Epithelial cell of umbilical artery (primary cell): Measurements from ENCODE around the gene ZC2HC1C. TPM values are rescaled to one million over a fixed set of nuclear protein-coding genes. Genes with fewer than 3 reads are reported as not detected.

Source experiments
- total RNA-seq: library from RNA; depleted of rRNA; stranded (reverse); fragments of >200 nt; gene quantifications from 2 replicates; pipeline ENCODE4 v1.2.3, GENCODE V29; 2014

Gene ZC2HC1C
- total RNA-seq, result 1.3 and 3.6 TPM in 2 replicates

GRCh38 chr14:75069121-75069810 is at the start of gene ZC2HC1C:
ZC2HC1C (plus strand) TSS chr14:75069641; CDS start chr14:75070574, 933 bp downstream.

DNA sequence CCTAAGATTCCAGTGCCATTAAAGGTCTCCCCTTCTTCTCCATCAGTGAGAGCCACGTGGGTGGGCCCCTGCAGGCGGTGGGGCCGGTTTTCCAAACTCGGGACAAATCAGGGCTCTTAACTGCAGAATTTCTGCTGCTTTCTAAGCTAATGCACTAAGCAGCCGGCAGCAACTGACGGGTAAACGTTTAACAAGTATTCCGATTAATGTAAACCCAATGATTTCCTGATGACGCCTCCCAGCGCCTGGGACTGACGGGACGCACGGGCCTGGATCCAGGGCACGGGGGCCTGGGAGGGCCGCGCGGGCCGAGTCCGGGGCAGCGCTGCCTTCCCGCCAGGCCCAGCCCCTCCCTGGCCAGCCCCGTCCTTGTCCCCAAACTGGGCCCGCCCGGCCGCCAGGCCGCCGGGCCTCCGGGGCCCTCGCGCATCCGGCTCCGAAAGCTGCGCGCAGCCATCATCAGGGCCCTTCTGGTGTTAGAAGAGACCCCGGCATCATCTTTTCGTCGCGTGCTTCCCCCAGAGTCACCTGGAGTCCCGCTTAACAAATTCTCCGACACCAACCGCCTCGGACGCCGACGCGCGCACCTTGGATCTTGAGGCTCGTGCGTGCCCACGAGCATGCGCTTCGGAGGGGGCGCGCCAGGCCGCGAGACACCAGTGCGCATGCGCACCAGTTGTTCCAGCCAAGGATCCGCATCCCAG is 18.4 kb upstream of the ZC2HC1C start, which contains the start of gene MLH3:
Gene MLH3, minus strand, starts transcription at position 616 of the 704 bp plus-strand sequence. CDS start 1,812 bp downstream, outside the sequence.

GRCh38 chr14:75063491-75064204 is 5.8 kb upstream of the ZC2HC1C start, which contains the start of gene ACYP1:
ACYP1 (minus strand) TSS chr14:75064024; CDS start chr14:75063553, 471 bp downstream.

DNA sequence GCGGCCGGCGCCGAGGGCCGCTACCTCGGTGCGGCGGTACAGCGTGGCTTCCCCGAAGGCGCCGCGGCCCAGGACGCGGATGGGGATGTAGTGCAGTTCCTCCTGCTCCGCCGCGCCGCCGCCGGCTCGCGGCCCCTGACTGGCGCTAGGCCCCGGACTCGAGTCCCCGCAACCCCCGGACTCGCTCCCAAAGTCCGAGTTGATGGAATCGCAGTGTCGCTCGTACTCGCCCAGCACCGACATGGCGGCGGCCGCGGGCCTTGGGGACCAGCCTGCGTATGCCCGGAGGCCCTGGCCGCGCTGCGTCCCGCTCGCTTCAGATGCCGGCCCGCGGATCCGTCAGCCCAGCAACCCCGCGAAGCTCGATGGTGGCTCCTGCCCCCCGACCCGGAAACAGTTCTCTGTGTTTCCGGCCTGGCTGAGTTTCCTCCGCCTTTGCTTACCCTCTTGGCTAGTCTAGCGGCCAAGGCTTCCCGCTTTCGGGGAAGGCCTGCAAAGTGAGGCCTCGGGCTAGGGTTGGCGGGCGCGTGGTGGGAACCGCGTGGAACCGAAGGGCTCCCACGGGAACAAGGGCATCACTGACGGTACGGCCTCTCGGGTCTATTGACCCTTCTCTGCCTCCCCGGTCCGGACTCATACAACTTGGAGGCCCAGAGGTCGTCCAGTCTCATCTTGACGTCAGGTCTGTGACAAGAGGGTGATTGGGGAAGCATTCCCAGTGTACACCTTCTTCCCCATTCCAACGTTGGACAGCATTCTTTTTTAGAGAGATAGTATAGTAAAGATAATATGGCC is 57.4 kb downstream of the ZC2HC1C start, which contains the start of gene NEK9:
Gene NEK9, minus strand, starts transcription at position 370 of the 795 bp plus-strand sequence. Its CDS starts 127 bp downstream, at position 243.

Other genes starting within 250 kb of the ZC2HC1C start
- gene PROX2, start 193.5 kb upstream of the ZC2HC1C start, total RNA-seq, result not detected in 2 replicates
- gene DLST, start 187.7 kb upstream of the ZC2HC1C start, total RNA-seq, result 48.1 and 60.3 TPM in 2 replicates
- 5.2 and 15.0 TPM in 2 replicates for gene RPS6KL1, start 146.4 kb upstream of the ZC2HC1C start, total RNA-seq
- 378 and 418 TPM in 2 replicates for gene PGF, start 114.0 kb upstream of the ZC2HC1C start, total RNA-seq
- 149 and 194 TPM in 2 replicates for gene EIF2B2, start 66.7 kb upstream of the ZC2HC1C start, total RNA-seq
- 14.1 and 14.3 TPM in 2 replicates for gene MLH3, start 18.2 kb upstream of the ZC2HC1C start, total RNA-seq
- 13.3 and 17.5 TPM in 2 replicates for gene ACYP1, start 5.6 kb upstream of the ZC2HC1C start, total RNA-seq
- gene NEK9, start 57.4 kb downstream of the ZC2HC1C start, total RNA-seq, result 24.0 and 56.4 TPM in 2 replicates
- gene TMED10, start 107.0 kb downstream of the ZC2HC1C start, total RNA-seq, result 243 and 257 TPM in 2 replicates
- gene FOS, start 209.2 kb downstream of the ZC2HC1C start, total RNA-seq, result 3.2 and 4.9 TPM in 2 replicates